ENCODE results near the gene PNLIP.

- TF ChIP-seq ZNF121 (CRISPR knock-in tag; conservative IDR thresholded peaks at IDR 0.05) (no peak), HMG20A (CRISPR knock-in tag; conservative IDR thresholded peaks at IDR 0.05) (no peak), BRF2 (IDR thresholded peaks at IDR 0.05; ENCODE audit: borderline replicate concordance, insufficient read depth, insufficient read length) (no peak), TBP (optimal IDR thresholded peaks at IDR 0.05; ENCODE audit: low read depth, low read length) (no peak), CTCF (IDR thresholded peaks at IDR 0.05 in 2 of 3, conservative IDR thresholded peaks at IDR 0.05 in 1 of 3; ENCODE audit: insufficient read depth in 2 of 3, low read depth in 1 of 3, low read length in 3 of 3) (no peak), GABPB1 (CRISPR knock-in tag; IDR thresholded peaks at IDR 0.05) (no peak), E2F4 (CRISPR knock-in tag; IDR thresholded peaks at IDR 0.05; ENCODE audit: low read depth) (no peak), SIN3A (IDR thresholded peaks at IDR 0.05; ENCODE audit: borderline replicate concordance in 2 of 2, control insufficient read depth in 1 of 2, low read depth in 2 of 2, low read length in 2 of 2) (no peak), ZBTB7A (IDR thresholded peaks at IDR 0.05; ENCODE audit: borderline replicate concordance, control insufficient read depth, low read depth, low read length) (no peak), MCM3 (IDR thresholded peaks at IDR 0.05) (no peak), TCF7L2 (IDR thresholded peaks at IDR 0.05; ENCODE audit: low read depth, low read length) (no peak), HNRNPK (IDR thresholded peaks at IDR 0.05; ENCODE audit: low read depth, low read length, poor library complexity, severe bottlenecking) (no peak)
These were observed 69.1 kb downstream of the PNLIP start for GRCh38 chr10:116614796-116615195.
